Measurements from ENCODE around the gene UBE2N. TPM values are rescaled to one million over a fixed set of nuclear protein-coding genes. Genes with fewer than 3 reads are reported as not detected.
"Not testable (repeated sequence)": the region's sequence is repeated elsewhere in the genome, so short reads cannot be mapped to it uniquely, and the experiment has no call there.

The UBE2N gene
- total RNA-seq, 4 donors from 2014 or later, result 26.5 to 46.8 (median 30.5) TPM

GRCh38 chr12:93409343-93410187 lies 32.2 kb downstream of the UBE2N start:
- H3K9me3 ChIP-seq, ATAC-seq, H3K36me3 ChIP-seq, DNase-seq, H3K4me3 ChIP-seq, H3K27me3 ChIP-seq: not testable (repeated sequence)
- in situ Hi-C loops (cut with MboI; ENCODE audit: low sequenced_read_pairs in 4 of 4) (loop anchor here in 2 of 4 donors (10.0 kb wide), 2 partner anchors 425 to 625 kb away; no protein-coding TSS in a partner anchor), intact Hi-C loops (cut with DNase I; ENCODE audit: low total_unique reads) (loop anchor here (5.0 to 10.0 kb wide), 2 partner anchors 32 to 285 kb away; partner anchors contain the start of gene NUDT4)
- peaks cover 43 to 56% of the 10 kb centered on the region in 2 donors for H3K4me1 ChIP-seq
- peak overlapping the region in 2 of 4 donors; percentile 19 to 24 for H3K27ac ChIP-seq

- ATAC-seq (no peak), DNase-seq (no peak)
- Histone ChIP-seq H3K27me3 (no peaks in the 10 kb centered on the region), H3K36me3 (no peaks in the 10 kb centered on the region), H3K9me3 (no peaks in the 10 kb centered on the region), H3K27ac (peak overlapping the region in 2 of 4 donors; percentile 27 to 31), H3K4me1 (peaks cover 48 to 61% of the 10 kb centered on the region in 2 donors), H3K4me3 (no peak overlapping the region)
- TF ChIP-seq CTCF (IDR thresholded peaks at IDR 0.05 in 4 of 5, conservative IDR thresholded peaks at IDR 0.05 in 1 of 5) (no peak), POLR2A (IDR thresholded peaks at IDR 0.05) (no peak)
- intact Hi-C loops (cut with DNase I; ENCODE audit: low total_unique reads) (no loop called here), in situ Hi-C loops (cut with MboI; ENCODE audit: low sequenced_read_pairs in 4 of 4) (no loop called here)
Measured at GRCh38 chr12:93408813-93409212, 32.9 kb downstream of the UBE2N start.

GRCh38 chr12:93407963-93408283 lies 33.8 kb downstream of the UBE2N start:
- no peak overlapping the region for H3K4me3 ChIP-seq
- ATAC-seq (no peak), DNase-seq (no peak)
- H3K9me3 ChIP-seq, result no peaks in the 10 kb centered on the region
- in situ Hi-C loops (cut with MboI; ENCODE audit: low sequenced_read_pairs in 4 of 4), result no loop called here
- intact Hi-C loops (cut with DNase I; ENCODE audit: low total_unique reads), result no loop called here
- H3K27ac ChIP-seq, result no peak overlapping the region
- peaks cover 42 to 53% of the 10 kb centered on the region in 2 donors for H3K4me1 ChIP-seq
- no peaks in the 10 kb centered on the region for H3K27me3 ChIP-seq
- TF ChIP-seq CTCF (IDR thresholded peaks at IDR 0.05 in 4 of 5, conservative IDR thresholded peaks at IDR 0.05 in 1 of 5) (no peak), POLR2A (IDR thresholded peaks at IDR 0.05) (no peak)
- no peaks in the 10 kb centered on the region for H3K36me3 ChIP-seq

GRCh38 chr12:93407054-93407962 lies 34.4 kb downstream of the UBE2N start:
- intact Hi-C loops (cut with DNase I; ENCODE audit: low total_unique reads) (no loop called here), in situ Hi-C loops (cut with MboI; ENCODE audit: low sequenced_read_pairs in 4 of 4) (no loop called here)
- Histone ChIP-seq H3K27ac (peak overlapping the region in 1 of 4 donors; percentile 0), H3K27me3 (no peaks in the 10 kb centered on the region), H3K4me1 (peaks cover 36 to 47% of the 10 kb centered on the region in 2 donors), H3K9me3 (no peaks in the 10 kb centered on the region), H3K36me3 (peaks cover 0 to 3% of the 10 kb centered on the region in 2 donors), H3K4me3 (no peak overlapping the region)
- no peak for TF ChIP-seq CTCF (IDR thresholded peaks at IDR 0.05 in 4 of 5, conservative IDR thresholded peaks at IDR 0.05 in 1 of 5)
- no peak for TF ChIP-seq POLR2A (IDR thresholded peaks at IDR 0.05)
- DNase-seq (no peak), ATAC-seq (no peak)

Measured in gastrocnemius medialis (tissue), 4 donors.